Subcutaneous abdominal adipose tissue (tissue), 5 donors: ENCODE measurements around the gene C2orf15.

Source experiments
- H3K27ac ChIP-seq: one replicate; pipeline ENCODE4 v1.7.0; 2013; ENCODE audit warnings: low read depth, mild to moderate bottlenecking, inconsistent platforms, low read length, moderate library complexity
- H3K27me3 ChIP-seq, 5 donors: one replicate each; pipeline ENCODE4 v1.7.0; 2013; ENCODE audit warnings: low read length in 5 of 5, inconsistent platforms in 1 of 5; ENCODE audit not compliant: control insufficient read depth in 5 of 5, insufficient read depth in 4 of 5
- H3K36me3 ChIP-seq, 5 donors: one replicate each; pipeline ENCODE4 v1.7.0; 2013; ENCODE audit warnings: low read length in 5 of 5; ENCODE audit not compliant: control insufficient read depth in 5 of 5, insufficient read depth in 5 of 5
- H3K4me1 ChIP-seq, 5 donors: one replicate each; pipeline ENCODE4 v1.7.0; 2013; ENCODE audit warnings: low read length in 5 of 5, mild to moderate bottlenecking in 3 of 5, moderate library complexity in 1 of 5; ENCODE audit not compliant: control insufficient read depth in 5 of 5, insufficient read depth in 5 of 5
- H3K4me3 ChIP-seq, 5 donors: one replicate each; pipeline ENCODE4 v1.7.0; 2013; ENCODE audit warnings: low read length in 5 of 5, low read depth in 1 of 5
- H3K9ac ChIP-seq, 5 donors: one replicate each; pipeline ENCODE4 v1.7.0; 2013; ENCODE audit warnings: low read length in 5 of 5, mild to moderate bottlenecking in 4 of 5, moderate library complexity in 3 of 5
- H3K9me3 ChIP-seq, 5 donors: one replicate each; pipeline ENCODE4 v1.7.0; 2013; ENCODE audit warnings: low read length in 5 of 5; ENCODE audit not compliant: control insufficient read depth in 5 of 5
- donor health status: healthy.
- donor health status: healthy.
- donor health status: healthy.
- donor health status: healthy.
- donor health status: healthy.

The C2orf15 gene

GRCh38 chr2:99139003-99139402, 2.5 kb upstream of the C2orf15 start:
- peaks cover 3 to 20% (median 13%) of the 10 kb centered on the region in 5 donors for H3K4me1 ChIP-seq
- no peaks in the 10 kb centered on the region for H3K36me3 ChIP-seq
- no peak overlapping the region for H3K27ac ChIP-seq
- H3K9ac ChIP-seq = no peak overlapping the region
- no peaks in the 10 kb centered on the region for H3K27me3 ChIP-seq
- no peaks in the 10 kb centered on the region for H3K9me3 ChIP-seq
- H3K4me3 ChIP-seq = no peak overlapping the region

GRCh38 chr2:99140056-99140859, 1.2 kb upstream of the C2orf15 start:
- Histone ChIP-seq H3K4me3 (peak overlapping the region; percentile 77 to 99 (median 91)), H3K9ac (peak overlapping the region; percentile 39 to 87 (median 79)), H3K4me1 (peaks cover 3 to 21% (median 15%) of the 10 kb centered on the region in 5 donors), H3K27ac (peak overlapping the region; percentile 70), H3K9me3 (no peaks in the 10 kb centered on the region), H3K36me3 (no peaks in the 10 kb centered on the region), H3K27me3 (no peaks in the 10 kb centered on the region)

DNA sequence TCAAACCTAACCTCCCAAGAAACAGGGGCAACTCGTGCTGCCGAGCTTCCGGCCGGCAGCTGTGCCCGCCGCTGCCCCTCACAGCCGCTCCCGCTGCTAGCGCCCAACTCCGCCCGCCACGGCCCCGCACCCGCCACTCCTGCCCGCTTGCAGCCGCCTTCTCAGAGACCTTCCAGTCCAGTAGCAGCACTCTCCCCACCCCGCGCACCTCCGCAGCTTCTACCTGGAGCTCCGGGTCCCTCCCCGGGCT, 722 bp upstream of the C2orf15 start:
- H3K9me3 ChIP-seq = no peaks in the 10 kb centered on the region
- H3K36me3 ChIP-seq = no peaks in the 10 kb centered on the region
- H3K9ac ChIP-seq = peak overlapping the region in 4 of 5 donors; percentile 75 to 87 (median 80)
- peaks cover 3 to 21% (median 17%) of the 10 kb centered on the region in 5 donors for H3K4me1 ChIP-seq
- peak overlapping the region; percentile 77 to 99 (median 91) for H3K4me3 ChIP-seq
- H3K27me3 ChIP-seq = no peaks in the 10 kb centered on the region
- H3K27ac ChIP-seq = peak overlapping the region; percentile 70

GRCh38 chr2:99150706-99151105, 9.2 kb downstream of the C2orf15 start:
- no peak overlapping the region for H3K4me3 ChIP-seq
- H3K36me3 ChIP-seq = no peaks in the 10 kb centered on the region
- no peak overlapping the region for H3K9ac ChIP-seq
- H3K9me3 ChIP-seq = no peaks in the 10 kb centered on the region
- H3K27me3 ChIP-seq = no peaks in the 10 kb centered on the region
- peak overlapping the region; percentile 67 for H3K27ac ChIP-seq
- peaks cover 3 to 25% (median 17%) of the 10 kb centered on the region in 5 donors for H3K4me1 ChIP-seq

DNA sequence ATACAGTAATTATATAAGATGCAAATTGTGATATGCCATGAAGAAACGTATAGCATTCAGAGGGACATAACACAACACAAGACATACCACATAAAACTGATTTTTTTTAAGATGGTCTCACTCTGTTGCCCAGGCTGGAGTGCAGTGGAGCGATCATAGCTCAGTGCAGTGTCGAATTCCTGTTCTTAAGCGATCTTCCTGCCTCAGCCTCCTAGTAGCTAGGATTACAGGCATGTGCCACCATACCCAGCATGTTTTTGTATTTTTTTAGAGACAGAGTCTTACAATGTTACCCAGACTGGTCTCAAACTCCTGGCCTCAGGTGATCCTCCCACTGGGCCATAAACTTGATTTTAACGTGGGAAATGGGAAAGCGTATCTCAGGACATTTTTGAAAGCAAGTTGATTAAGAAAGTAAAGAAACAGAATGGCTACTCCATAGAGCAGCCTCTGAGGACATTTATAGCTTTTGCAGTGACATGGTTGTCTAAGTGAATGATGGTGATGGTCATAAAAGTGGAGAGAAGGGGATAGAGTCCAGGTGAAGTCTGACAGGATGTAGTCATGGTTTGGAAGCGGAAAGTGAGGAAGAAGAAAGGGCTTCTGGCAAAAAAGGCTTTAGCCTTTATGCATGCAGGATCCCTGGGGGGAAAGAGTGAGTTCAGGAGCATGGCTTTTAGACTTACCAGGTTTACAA, 10.8 kb downstream of the C2orf15 start:
- Histone ChIP-seq H3K36me3 (peaks cover 3 to 8% (median 6%) of the 10 kb centered on the region in 5 donors), H3K9ac (no peak overlapping the region), H3K4me1 (peaks cover 3 to 28% (median 20%) of the 10 kb centered on the region in 5 donors), H3K9me3 (no peaks in the 10 kb centered on the region), H3K27ac (peak overlapping the region; percentile 94), H3K4me3 (no peak overlapping the region), H3K27me3 (no peaks in the 10 kb centered on the region)

DNA sequence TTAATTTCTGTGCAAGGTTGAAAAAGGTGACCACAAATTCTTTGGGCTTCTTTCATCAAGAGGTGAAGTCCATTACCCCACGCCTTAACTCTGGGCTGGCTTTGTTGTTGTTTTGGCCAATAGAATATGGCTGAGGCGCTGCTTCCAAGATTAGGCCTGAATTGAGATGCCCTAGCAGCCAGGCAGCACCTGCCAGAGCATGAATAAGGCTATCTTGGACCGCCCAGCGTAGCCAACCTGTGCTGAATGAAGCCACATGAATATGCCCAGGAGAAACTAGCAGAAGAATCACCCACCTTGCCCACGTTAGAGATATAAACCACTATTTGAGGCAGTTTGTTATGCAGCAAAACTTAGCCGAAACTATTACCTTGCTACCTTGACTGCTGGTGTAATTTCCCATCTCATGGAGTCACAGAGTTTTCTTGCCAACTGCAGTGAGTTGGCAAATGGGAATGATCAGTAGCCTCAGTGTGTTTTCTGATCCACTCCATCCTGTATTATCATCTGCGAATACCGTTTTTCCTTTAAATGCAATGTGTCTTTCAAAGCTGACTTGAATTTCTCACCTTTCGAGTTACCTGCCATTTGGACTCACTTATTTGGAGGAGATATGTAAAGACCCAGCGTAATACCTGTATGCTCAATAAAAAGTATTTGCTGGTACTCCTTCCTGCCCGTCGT, 12.6 kb downstream of the C2orf15 start:
- H3K4me1 ChIP-seq = peaks cover 3 to 28% (median 20%) of the 10 kb centered on the region in 5 donors
- peak overlapping the region; percentile 84 to 97 (median 95) for H3K4me3 ChIP-seq
- no peaks in the 10 kb centered on the region for H3K9me3 ChIP-seq
- H3K36me3 ChIP-seq = peaks cover 7 to 18% (median 9%) of the 10 kb centered on the region in 5 donors
- peak overlapping the region; percentile 79 to 96 (median 90) for H3K9ac ChIP-seq
- no peaks in the 10 kb centered on the region for H3K27me3 ChIP-seq
- peak overlapping the region; percentile 94 for H3K27ac ChIP-seq

- H3K27me3 ChIP-seq = no peaks in the 10 kb centered on the region
- peaks cover 3 to 28% (median 20%) of the 10 kb centered on the region in 5 donors for H3K4me1 ChIP-seq
- peak within 1 kb of the TSS; percentile 84 to 96 (median 92) for H3K9ac ChIP-seq
- peak within 1 kb of the TSS; percentile 84 to 99 (median 97) for H3K4me3 ChIP-seq
- H3K9me3 ChIP-seq = no peaks in the 10 kb centered on the region
- H3K27ac ChIP-seq = peak within 1 kb of the TSS; percentile 94
- H3K36me3 ChIP-seq = peaks cover 7 to 23% (median 15%) of the 10 kb centered on the region in 5 donors
These were observed 13.4 kb downstream of the C2orf15 start, which contains the start of the genes LIPT1 and TSGA10 for GRCh38 chr2:99154643-99155536. Gene LIPT1, plus strand, starts transcription at chr2:99154967. Its CDS starts 6,991 bp downstream, at chr2:99161958. Gene TSGA10, minus strand, starts transcription at chr2:99154942. Its CDS starts 45,503 bp downstream, at chr2:99109439.

DNA sequence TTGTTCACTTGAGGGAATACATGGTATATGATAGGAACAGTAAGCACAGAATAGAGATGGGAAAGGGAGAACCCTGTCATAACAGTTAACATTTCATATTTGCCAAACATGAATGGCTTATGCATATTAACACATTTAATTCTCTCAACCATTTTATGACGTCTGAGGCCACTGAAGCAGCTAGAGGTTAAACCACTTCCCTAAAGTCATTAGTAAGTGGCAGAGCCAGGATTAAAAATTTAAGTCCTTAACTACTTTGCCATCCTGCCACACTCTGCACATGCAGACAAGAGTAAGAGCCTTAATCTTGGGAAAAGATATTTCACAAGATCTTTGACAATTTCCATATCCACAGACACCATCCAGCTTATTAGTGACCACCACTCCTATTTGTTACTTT, 15.4 kb downstream of the C2orf15 start:
- Histone ChIP-seq H3K9me3 (no peaks in the 10 kb centered on the region), H3K27me3 (no peaks in the 10 kb centered on the region), H3K36me3 (peaks cover 7 to 32% (median 17%) of the 10 kb centered on the region in 5 donors), H3K9ac (peak overlapping the region in 1 of 5 donors; percentile 19), H3K4me3 (no peak overlapping the region), H3K4me1 (peaks cover 3 to 28% (median 17%) of the 10 kb centered on the region in 5 donors), H3K27ac (no peak overlapping the region)

- H3K27ac ChIP-seq = no peak overlapping the region
- no peak overlapping the region for H3K9ac ChIP-seq
- H3K4me3 ChIP-seq = no peak overlapping the region
- no peaks in the 10 kb centered on the region for H3K9me3 ChIP-seq
- no peaks in the 10 kb centered on the region for H3K27me3 ChIP-seq
- H3K36me3 ChIP-seq = peaks cover 13 to 41% (median 22%) of the 10 kb centered on the region in 5 donors
- H3K4me1 ChIP-seq = peaks cover 3 to 20% (median 17%) of the 10 kb centered on the region in 5 donors
These were observed 17.1 kb downstream of the C2orf15 start for GRCh38 chr2:99158599-99158998.
